COLO668 (cell line): ENCODE measurements around the gene ADGRB2.

Source experiments
- DNase-seq: peaks from one replicate; lab custom pipeline; 2025; ENCODE audit not compliant: unreplicated experiment; lab: John Stamatoyannopoulos, UW

Gene ADGRB2

GRCh38 chr1:31704271-31705079, 59.7 kb downstream of the ADGRB2 start:
- peak; percentile 50 for DNase-seq

DNA sequence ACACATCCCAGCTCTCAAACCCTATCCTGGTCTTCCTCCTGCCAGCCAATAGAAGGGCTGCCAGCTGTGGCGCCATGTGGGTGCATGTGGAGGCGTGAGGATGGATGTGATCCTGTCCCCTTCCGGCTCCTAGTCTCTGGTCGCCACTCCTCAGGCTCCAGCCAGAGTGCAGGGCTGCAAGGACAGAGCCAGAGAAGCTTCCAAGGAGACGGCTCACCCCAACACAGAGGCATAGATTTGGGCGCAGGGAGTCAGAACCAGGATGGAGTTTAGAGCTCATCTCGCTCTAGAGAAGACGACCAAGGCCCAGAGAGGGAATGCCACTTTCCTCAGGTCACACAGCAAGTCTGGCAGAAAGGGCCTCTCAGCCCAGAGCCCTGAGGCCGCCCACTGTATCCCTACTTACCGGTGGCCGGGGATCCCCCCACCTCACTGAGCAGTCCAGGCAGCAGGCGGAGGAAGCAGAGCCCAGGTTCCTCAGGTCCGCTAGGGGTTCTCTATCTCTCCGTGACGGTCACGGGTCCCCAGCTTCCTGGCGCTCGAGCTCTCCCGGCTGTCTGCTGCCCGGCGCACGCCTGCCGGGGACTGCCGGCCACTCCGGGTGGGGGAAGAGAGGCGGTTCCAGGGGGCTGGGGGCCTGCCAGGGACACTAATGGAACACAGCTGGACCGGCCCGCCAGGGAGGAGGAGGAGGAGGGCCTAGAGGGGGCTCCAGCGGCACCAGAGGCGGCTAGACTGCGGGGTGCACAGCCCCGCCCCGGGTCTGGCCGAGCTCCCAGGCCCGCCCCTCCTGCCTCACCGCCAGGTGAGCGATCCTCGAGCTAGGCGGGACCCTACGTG, 60.5 kb downstream of the ADGRB2 start, which contains the start of gene COL16A1:
COL16A1 (minus strand) TSS at position 587 of the 840 bp plus-strand sequence. CDS start 1,824 bp downstream, outside the sequence.
- peak; percentile 38 for DNase-seq

- no peak for DNase-seq
Observed at GRCh38 chr1:31702836-31703404, 61.2 kb downstream of the ADGRB2 start.

GRCh38 chr1:31701091-31701736, 62.9 kb downstream of the ADGRB2 start:
- DNase-seq: peak; percentile 95

GRCh38 chr1:31700468-31701090, 63.6 kb downstream of the ADGRB2 start:
- DNase-seq: peak; percentile 83

DNA sequence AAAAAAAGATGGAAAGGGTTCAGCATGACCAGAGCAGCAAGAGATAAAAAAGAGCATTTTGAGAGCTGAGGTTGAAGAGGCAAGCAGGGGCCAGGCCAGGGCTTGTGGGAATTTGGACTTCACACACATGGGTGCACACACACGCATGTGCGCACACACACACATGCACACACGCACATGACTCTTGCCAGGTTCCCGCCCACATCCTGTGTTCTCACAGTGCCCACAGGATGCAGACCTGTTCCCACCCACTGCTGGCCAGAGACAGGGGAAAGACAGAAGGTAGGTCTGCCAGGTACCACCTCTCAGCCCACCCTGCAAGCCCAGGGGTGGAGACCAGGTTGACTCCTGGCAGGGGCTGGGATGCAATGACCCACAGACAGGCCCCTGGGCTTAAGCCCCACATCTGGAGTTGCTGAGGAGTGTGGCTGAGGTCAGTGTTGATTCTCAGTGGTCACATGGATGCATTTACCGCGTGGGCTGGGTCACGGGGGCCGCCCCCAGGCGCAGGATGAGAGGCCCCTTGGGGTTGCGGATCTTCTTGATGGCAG, 64.7 kb downstream of the ADGRB2 start:
- peak; percentile 30 for DNase-seq

- no peak for DNase-seq
Observed at GRCh38 chr1:31697369-31697984, 66.7 kb downstream of the ADGRB2 start.

DNA sequence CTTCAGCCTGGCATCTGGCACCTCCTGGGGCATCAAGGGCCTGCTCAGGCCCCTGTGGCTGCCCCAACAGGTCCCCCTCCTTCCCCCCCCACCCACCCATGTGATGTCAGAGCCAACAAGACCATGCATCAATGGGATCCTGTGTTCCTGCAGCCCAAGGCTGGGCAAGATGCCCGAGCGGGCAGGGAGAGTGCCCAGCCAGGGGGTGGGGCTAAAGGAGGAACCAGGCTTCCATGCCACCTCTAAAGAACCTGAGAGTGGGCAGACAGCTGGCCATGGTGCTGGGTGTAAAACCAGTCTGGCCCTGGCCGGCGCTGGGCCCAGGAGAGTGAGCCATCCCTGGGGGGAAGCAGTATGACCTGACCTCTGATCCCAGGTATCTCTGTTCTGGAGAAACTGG, 67.9 kb downstream of the ADGRB2 start:
- DNase-seq: no peak

- DNase-seq: no peak
Observed at GRCh38 chr1:31695327-31695726, 68.8 kb downstream of the ADGRB2 start.

DNA sequence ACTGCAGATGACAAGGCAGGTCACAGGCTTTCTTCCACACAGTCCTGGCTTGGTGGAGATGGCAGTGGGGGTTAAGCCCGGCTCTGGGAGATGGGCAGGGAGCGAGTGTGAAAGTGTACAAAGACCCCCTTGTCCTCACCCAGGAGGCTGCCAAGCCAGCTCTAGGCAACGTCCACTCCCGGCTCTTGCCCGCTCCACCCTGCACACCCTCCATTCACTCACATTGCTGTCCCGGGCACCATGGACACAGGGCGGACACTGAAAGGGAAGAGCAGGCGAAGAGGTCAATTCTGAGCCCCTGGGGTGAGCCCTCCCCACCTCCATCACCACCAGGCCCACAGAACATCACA, 69.2 kb downstream of the ADGRB2 start:
- DNase-seq: no peak

DNA sequence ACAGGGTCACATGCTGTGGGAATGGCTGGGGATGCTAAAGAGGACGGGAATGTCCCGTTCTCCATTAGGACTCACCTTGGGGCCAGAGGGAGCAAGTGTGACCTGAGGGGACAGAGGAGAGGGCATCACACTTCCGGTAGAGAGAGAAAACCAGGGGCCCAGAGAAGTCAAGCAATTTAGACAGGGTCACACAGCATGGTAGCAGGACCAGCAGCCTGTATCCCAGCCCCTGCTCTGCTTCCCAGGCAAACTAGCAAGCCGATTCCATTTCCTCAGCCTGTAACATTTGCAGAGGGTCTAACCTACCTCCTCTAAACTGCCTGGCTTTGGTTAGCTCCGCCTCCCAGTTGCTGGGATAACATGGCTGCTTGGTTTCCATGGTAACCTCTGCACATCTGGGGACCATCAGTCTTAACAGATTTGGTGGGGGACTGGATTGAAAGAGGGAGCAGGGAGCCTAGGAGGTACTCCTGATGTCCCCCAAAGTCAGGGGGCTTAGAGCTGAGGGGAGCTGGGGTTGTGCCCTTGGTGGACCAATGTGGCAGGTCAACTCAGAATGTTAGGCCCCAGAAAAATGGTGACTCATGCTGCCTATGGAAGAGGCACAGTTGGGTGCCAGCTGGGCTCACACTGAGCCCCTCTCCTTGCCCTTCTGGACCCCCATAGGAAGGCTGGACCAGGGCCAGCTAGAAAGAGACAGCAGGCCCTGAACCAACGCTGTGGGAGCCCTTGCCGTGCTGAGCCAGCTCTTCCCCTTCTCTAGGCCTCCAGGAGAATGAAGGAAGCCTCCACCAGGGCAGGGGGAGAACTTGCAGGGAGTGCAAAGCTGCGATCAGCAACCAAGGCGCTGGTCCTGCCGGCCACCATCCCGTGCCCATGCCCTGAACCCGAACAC, 69.8 kb downstream of the ADGRB2 start:
- DNase-seq: no peak

GRCh38 chr1:31693231-31693630, 70.9 kb downstream of the ADGRB2 start:
- no peak for DNase-seq

DNA sequence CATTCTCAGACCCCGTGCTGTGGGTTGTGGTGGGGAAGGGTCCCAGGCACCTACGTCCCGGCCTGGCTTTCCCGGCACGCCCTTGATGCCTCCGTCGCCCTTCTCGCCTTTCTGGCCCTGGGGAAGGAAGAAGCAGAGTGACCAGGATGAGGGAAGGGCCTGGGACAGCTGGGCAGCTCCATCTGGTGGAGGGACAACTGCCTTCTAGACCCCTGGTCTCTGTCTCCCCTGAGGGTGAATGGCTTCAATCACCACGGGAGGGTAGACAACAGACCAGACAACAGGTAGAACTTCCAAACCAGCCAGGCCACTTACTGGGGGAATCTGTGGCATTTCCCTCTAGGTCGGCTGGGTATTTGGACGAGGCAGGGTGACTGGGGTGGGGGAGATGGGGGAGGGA, 72.2 kb downstream of the ADGRB2 start:
- no peak for DNase-seq

DNA sequence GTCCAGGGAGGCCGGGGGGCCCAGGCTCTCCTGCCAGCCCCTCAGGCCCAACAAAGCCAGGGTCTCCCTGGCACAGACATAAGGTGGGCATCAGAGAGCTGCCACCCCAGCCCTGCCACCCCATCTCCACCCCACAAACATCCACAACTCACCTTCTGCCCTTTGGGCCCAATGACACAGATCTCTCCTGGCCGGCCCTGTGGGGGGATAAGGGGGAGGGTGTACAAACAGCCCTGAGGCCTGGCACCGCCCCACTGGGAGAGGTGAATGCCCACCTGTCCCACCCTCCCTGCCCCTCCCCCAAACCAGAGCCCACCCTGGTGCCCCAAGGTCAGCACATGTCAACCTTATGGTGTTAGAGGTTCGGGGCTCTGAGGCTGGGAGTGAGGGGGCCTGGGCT, 72.7 kb downstream of the ADGRB2 start:
- no peak for DNase-seq

GRCh38 chr1:31690921-31691320, 73.2 kb downstream of the ADGRB2 start:
- DNase-seq: no peak

DNA sequence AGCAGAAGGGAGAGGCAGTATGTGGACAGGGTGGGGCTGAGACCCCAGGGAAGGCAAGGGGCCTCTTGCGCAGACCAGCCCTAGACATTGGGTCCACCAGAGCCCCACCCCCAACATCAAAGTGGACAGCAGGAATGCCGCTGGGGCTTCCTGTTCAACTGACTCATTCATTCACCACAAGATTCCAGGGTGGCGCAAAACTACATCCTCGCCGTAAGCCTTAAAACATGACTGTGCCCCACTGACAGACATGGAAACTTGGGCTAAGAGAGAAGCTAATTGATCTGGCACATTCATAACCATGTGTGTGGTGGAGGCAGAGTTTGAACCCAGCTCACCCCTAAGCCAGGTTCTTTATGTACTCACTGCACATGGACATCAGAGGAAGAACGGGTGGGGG, 74.3 kb downstream of the ADGRB2 start:
- DNase-seq: no peak

DNA sequence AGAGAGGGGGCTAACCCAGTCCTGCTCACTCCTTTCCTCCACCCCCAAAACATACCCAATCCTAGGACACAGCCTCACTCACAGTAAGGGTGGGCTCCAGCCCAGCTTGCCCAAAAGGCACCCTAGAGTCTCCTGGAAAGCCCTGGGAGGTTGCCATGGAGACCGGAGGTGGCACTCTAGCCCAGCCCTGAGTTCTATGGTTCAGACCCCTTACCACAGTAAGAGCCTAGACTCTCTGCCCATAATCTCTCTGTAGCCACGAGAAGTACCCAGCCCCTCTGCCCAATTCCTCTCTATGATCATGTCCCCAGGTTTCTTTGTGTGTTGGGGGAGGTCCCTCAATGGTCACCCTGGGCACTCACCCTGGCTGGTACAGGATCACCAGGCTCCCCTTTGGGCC, 74.8 kb downstream of the ADGRB2 start:
- no peak for DNase-seq

GRCh38 chr1:31688233-31688918, 75.8 kb downstream of the ADGRB2 start:
- DNase-seq: no peak

DNA sequence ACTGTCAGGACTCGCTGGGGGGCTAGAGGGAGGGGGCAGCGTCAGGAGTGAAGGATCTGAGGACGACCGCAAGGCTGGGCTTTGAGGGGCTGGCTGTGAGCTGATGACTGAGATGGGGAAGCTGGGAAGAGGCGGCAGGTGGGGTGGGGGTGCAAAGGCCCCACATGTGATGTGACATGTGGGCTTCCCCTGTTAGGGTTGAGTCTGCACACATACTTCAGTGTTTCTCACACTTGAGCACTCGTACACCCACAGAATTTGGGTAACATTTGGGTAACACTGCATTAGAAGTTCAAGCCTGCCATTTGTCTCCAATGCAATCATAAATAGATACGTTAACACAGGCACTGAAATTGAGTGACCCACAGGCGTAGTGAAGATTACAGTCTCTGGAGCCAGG, 76.5 kb downstream of the ADGRB2 start:
- no peak for DNase-seq
